ENCODE measurements around the gene ERGIC1.

The ERGIC1 gene

GRCh38 chr5:172943906-172944305, 109.9 kb downstream of the ERGIC1 start:
- in situ Hi-C loops (cut with HindIII; ENCODE audit: low pct_unique_long_range_greater_than_20kb, low sequenced_read_pairs): no loop called here
- DNase-seq (ENCODE audit: low read depth in 1 of 2, low spot score in 1 of 2): no peak
- no peak for TF ChIP-seq JUND (IDR thresholded peaks at IDR 0.05; ENCODE audit: low read depth)

- no peak for DNase-seq (ENCODE audit: low read depth in 1 of 2, low spot score in 1 of 2)
- TF ChIP-seq JUND (IDR thresholded peaks at IDR 0.05; ENCODE audit: low read depth): no peak
- in situ Hi-C loops (cut with HindIII; ENCODE audit: low pct_unique_long_range_greater_than_20kb, low sequenced_read_pairs): no loop called here
Measured at GRCh38 chr5:172944741-172945140, 110.7 kb downstream of the ERGIC1 start.

GRCh38 chr5:172945151-172945550, 111.1 kb downstream of the ERGIC1 start:
- no peak for DNase-seq (ENCODE audit: low read depth in 1 of 2, low spot score in 1 of 2)
- TF ChIP-seq JUND (IDR thresholded peaks at IDR 0.05; ENCODE audit: low read depth): no peak
- in situ Hi-C loops (cut with HindIII; ENCODE audit: low pct_unique_long_range_greater_than_20kb, low sequenced_read_pairs): no loop called here

- no peak for TF ChIP-seq JUND (IDR thresholded peaks at IDR 0.05; ENCODE audit: low read depth)
- DNase-seq (ENCODE audit: low read depth in 1 of 2, low spot score in 1 of 2): no peak
- in situ Hi-C loops (cut with HindIII; ENCODE audit: low pct_unique_long_range_greater_than_20kb, low sequenced_read_pairs): no loop called here
Measured at GRCh38 chr5:172946146-172946545, 112.1 kb downstream of the ERGIC1 start.

- no peak for TF ChIP-seq JUND (IDR thresholded peaks at IDR 0.05; ENCODE audit: low read depth)
- DNase-seq (ENCODE audit: low read depth in 1 of 2, low spot score in 1 of 2): no peak
- in situ Hi-C loops (cut with HindIII; ENCODE audit: low pct_unique_long_range_greater_than_20kb, low sequenced_read_pairs): no loop called here
Measured at GRCh38 chr5:172949426-172949825, 115.4 kb downstream of the ERGIC1 start.

- in situ Hi-C loops (cut with HindIII; ENCODE audit: low pct_unique_long_range_greater_than_20kb, low sequenced_read_pairs): no loop called here
- TF ChIP-seq JUND (IDR thresholded peaks at IDR 0.05; ENCODE audit: low read depth): no peak
Measured at GRCh38 chr5:172950176-172950965, 116.3 kb downstream of the ERGIC1 start.

GRCh38 chr5:172951371-172952033, 117.5 kb downstream of the ERGIC1 start:
- in situ Hi-C loops (cut with HindIII; ENCODE audit: low pct_unique_long_range_greater_than_20kb, low sequenced_read_pairs): no loop called here
- TF ChIP-seq JUND (IDR thresholded peaks at IDR 0.05; ENCODE audit: low read depth): no peak
- no peak for DNase-seq (ENCODE audit: low read depth in 1 of 2, low spot score in 1 of 2)

More at GRCh38 chr5:172950176-172950965, 116.3 kb downstream of the ERGIC1 start:
- no peak for DNase-seq (ENCODE audit: low read depth in 1 of 2, low spot score in 1 of 2)

GRCh38 chr5:172952034-172952511, 118.0 kb downstream of the ERGIC1 start:
- DNase-seq (ENCODE audit: low read depth in 1 of 2, low spot score in 1 of 2): no peak

GRCh38 chr5:172953776-172954675, 120.0 kb downstream of the ERGIC1 start:
- TF ChIP-seq JUND (IDR thresholded peaks at IDR 0.05; ENCODE audit: low read depth): no peak
- no peak for DNase-seq (ENCODE audit: low read depth in 1 of 2, low spot score in 1 of 2)
- in situ Hi-C loops (cut with HindIII; ENCODE audit: low pct_unique_long_range_greater_than_20kb, low sequenced_read_pairs): no loop called here

More at GRCh38 chr5:172952034-172952511, 118.0 kb downstream of the ERGIC1 start:
- in situ Hi-C loops (cut with HindIII; ENCODE audit: low pct_unique_long_range_greater_than_20kb, low sequenced_read_pairs): no loop called here
- TF ChIP-seq JUND (IDR thresholded peaks at IDR 0.05; ENCODE audit: low read depth): no peak

GRCh38 chr5:172954751-172955159, 120.7 kb downstream of the ERGIC1 start:
- TF ChIP-seq JUND (IDR thresholded peaks at IDR 0.05; ENCODE audit: low read depth): no peak
- in situ Hi-C loops (cut with HindIII; ENCODE audit: low pct_unique_long_range_greater_than_20kb, low sequenced_read_pairs): no loop called here
- DNase-seq (ENCODE audit: low read depth in 1 of 2, low spot score in 1 of 2): no peak

- TF ChIP-seq JUND (IDR thresholded peaks at IDR 0.05; ENCODE audit: low read depth): no peak
- in situ Hi-C loops (cut with HindIII; ENCODE audit: low pct_unique_long_range_greater_than_20kb, low sequenced_read_pairs): no loop called here
- no peak for DNase-seq (ENCODE audit: low read depth in 1 of 2, low spot score in 1 of 2)
Measured at GRCh38 chr5:172956228-172956627, 122.2 kb downstream of the ERGIC1 start.

GRCh38 chr5:172956936-172957335, 122.9 kb downstream of the ERGIC1 start:
- in situ Hi-C loops (cut with HindIII; ENCODE audit: low pct_unique_long_range_greater_than_20kb, low sequenced_read_pairs): no loop called here
- TF ChIP-seq JUND (IDR thresholded peaks at IDR 0.05; ENCODE audit: low read depth): no peak
- no peak for DNase-seq (ENCODE audit: low read depth in 1 of 2, low spot score in 1 of 2)

Data from T47D (cell line).